ENCODE data around the gene SHISA6. TPM values are rescaled to one million over a fixed set of nuclear protein-coding genes. Genes with fewer than 3 reads are reported as not detected.

The SHISA6 gene
- total RNA-seq, 1 experiment from 2014 or later, result 2.9 TPM

DNA sequence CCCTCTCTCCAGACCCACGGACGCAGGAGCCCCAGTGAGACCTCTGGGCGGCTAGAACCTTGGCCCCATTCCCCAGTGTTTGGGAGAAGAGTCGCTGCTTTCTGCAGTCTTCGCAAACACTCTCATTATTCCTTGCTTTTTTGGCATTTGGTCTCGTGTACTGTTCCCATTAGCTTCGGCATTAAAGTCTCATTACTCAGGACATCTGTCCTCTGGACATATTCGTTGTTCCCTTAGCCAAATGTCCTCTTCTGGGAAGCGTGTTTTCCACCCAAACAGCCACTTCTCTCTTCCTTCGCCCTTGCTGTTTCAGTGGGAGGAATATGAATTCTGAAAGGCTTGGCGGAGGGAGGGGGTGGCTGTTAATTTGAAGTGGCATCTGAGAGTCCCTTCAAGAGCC lies 11.1 kb downstream of the SHISA6 start:
- no CpG with 5 or more reads among the region's 11 CpGs for WGBS (ENCODE audit: extremely low coverage, insufficient read length, low lambda C conversion rate)
- no peak overlapping the region for H3K4ac ChIP-seq (ENCODE audit: low read depth, low read length)
- H3K23ac ChIP-seq (ENCODE audit: insufficient read length, low read depth, low read length), result no peak overlapping the region
- Mint-ChIP-seq H3K36me3 (ENCODE audit: insufficient read depth in 1 of 3, low read depth in 3 of 3) (no peaks in the 10 kb centered on the region), H3K27ac (peak overlapping the region in 1 of 3 experiments; percentile 51; a peak in 2 of 7 replicates), H3K4me1 (peaks cover 17 to 22% of the 10 kb centered on the region in 2 experiments), H3K4me3 (no peak overlapping the region), H3K9me3 (no peaks in the 10 kb centered on the region), H3K27me3 (ENCODE audit: low read depth) (peaks cover 13% of the 10 kb centered on the region)
- H3K23me2 ChIP-seq (ENCODE audit: insufficient read length, low read depth, low read length, poor library complexity, severe bottlenecking), result no peaks in the 10 kb centered on the region
- no peaks in the 10 kb centered on the region for H4K20me1 ChIP-seq (ENCODE audit: control insufficient read depth, insufficient read depth, insufficient read length)
- no peak overlapping the region for H2AK5ac ChIP-seq (ENCODE audit: insufficient read length, low read length)
- H3K18ac ChIP-seq (ENCODE audit: insufficient read length, low read depth, low read length), result no peak overlapping the region
- no peak overlapping the region for H2BK12ac ChIP-seq (ENCODE audit: insufficient read length, low read depth, low read length)
- H3K27ac ChIP-seq (ENCODE audit: insufficient read length, low read depth, low read length), result no peak overlapping the region
- no peak overlapping the region for H2BK5ac ChIP-seq (ENCODE audit: insufficient read length, low read length)
- H2BK120ac ChIP-seq (ENCODE audit: low read depth, low read length, poor library complexity, severe bottlenecking), result no peak overlapping the region
- TF ChIP-seq, protein P1, sequence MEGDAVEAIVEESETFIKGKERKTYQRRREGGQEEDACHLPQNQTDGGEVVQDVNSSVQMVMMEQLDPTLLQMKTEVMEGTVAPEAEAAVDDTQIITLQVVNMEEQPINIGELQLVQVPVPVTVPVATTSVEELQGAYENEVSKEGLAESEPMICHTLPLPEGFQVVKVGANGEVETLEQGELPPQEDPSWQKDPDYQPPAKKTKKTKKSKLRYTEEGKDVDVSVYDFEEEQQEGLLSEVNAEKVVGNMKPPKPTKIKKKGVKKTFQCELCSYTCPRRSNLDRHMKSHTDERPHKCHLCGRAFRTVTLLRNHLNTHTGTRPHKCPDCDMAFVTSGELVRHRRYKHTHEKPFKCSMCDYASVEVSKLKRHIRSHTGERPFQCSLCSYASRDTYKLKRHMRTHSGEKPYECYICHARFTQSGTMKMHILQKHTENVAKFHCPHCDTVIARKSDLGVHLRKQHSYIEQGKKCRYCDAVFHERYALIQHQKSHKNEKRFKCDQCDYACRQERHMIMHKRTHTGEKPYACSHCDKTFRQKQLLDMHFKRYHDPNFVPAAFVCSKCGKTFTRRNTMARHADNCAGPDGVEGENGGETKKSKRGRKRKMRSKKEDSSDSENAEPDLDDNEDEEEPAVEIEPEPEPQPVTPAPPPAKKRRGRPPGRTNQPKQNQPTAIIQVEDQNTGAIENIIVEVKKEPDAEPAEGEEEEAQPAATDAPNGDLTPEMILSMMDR (conservative IDR thresholded peaks at IDR 0.05), result no peak
- H2BK20ac ChIP-seq (ENCODE audit: low read depth, low read length, poor library complexity, severe bottlenecking), result no peak overlapping the region
- H3T11ph ChIP-seq (ENCODE audit: low read length), result no peak overlapping the region
- no peak overlapping the region for H2BK15ac ChIP-seq (ENCODE audit: low read depth, low read length)
- no peaks in the 10 kb centered on the region for H3K9me3 ChIP-seq (ENCODE audit: control insufficient read depth, low read depth, low read length)
- no peak overlapping the region for H4K5ac ChIP-seq (ENCODE audit: insufficient read length, low read depth, low read length)
- no peaks in the 10 kb centered on the region for H3K79me2 ChIP-seq (ENCODE audit: insufficient read depth, low read length)
- no peaks in the 10 kb centered on the region for H3K27me3 ChIP-seq (ENCODE audit: insufficient read depth, low read length)
- DNase-seq, result no peak
- no peaks in the 10 kb centered on the region; the same call in 1 of the 2 replicates for H3K4me1 ChIP-seq (ENCODE audit: insufficient read depth, low read length)
- H3K9ac ChIP-seq (ENCODE audit: extremely low read depth, insufficient read length, low read length), result no peak overlapping the region
- no peak overlapping the region for H2AFZ ChIP-seq (ENCODE audit: low read length)
- H4K91ac ChIP-seq (ENCODE audit: insufficient read length, low read depth, low read length), result no peak overlapping the region
- no peak overlapping the region for H3K56ac ChIP-seq (ENCODE audit: insufficient read length, low read depth, low read length)
- H3K4me2 ChIP-seq (ENCODE audit: insufficient read depth, insufficient read length, low read length), result no peak overlapping the region
- no peak overlapping the region for H3K14ac ChIP-seq (ENCODE audit: insufficient read depth, low read length)
- no peaks in the 10 kb centered on the region for H3K79me1 ChIP-seq (ENCODE audit: insufficient read depth, low read depth, low read length, poor library complexity, severe bottlenecking)
- H4K8ac ChIP-seq (replicated peaks; ENCODE audit: insufficient read length, low read depth, low read length), result no peak overlapping the region
